K562 (cell line): ENCODE data around the gene BOLA3. TPM values are rescaled to one million over a fixed set of nuclear protein-coding genes. Genes with fewer than 3 reads are reported as not detected.

Source experiments
- DIDO1 ChIP-seq: fragments of 450-650 bp; IDR thresholded peaks from 2 replicates; pipeline ENCODE4 v1.6.1; 2016; ENCODE audit warnings: low read depth, missing biosample characterization, missing genetic modification characterization
- EGR1 ChIP-seq: fragments of 450-650 bp; conservative IDR thresholded peaks from 2 replicates; pipeline ENCODE4 v1.6.1; 2017; ENCODE audit warnings: mild to moderate bottlenecking
- GATA2 ChIP-seq: sonication (generic); formaldehyde crosslinking; IDR thresholded peaks from 2 replicates; pipeline ENCODE4 v1.4.0; 2020; ENCODE audit warnings: mild to moderate bottlenecking, missing genetic modification reagents
- IFI16 ChIP-seq: fragments of 250-450 bp; sonication (Bioruptor Pico); IDR thresholded peaks from 2 replicates; pipeline ENCODE4 v2.1.2; 2022; ENCODE audit warnings: mild to moderate bottlenecking, inconsistent platforms
- SIN3A ChIP-seq, 2 experiments: fragments of 150-350 bp in 1 of 2; IDR thresholded peaks; 2 replicates each; pipeline ENCODE4 v1.6.1; 2011 to 2016; ENCODE audit warnings: borderline replicate concordance in 2 of 2, low read depth in 2 of 2, low read length in 2 of 2, mild to moderate bottlenecking in 2 of 2, moderate library complexity in 2 of 2; ENCODE audit not compliant: control insufficient read depth in 1 of 2
- SIX5 ChIP-seq, 2 experiments: IDR thresholded peaks; 2 replicates each; pipeline ENCODE4 v1.6.1; 2011; ENCODE audit warnings: low read length in 2 of 2, borderline replicate concordance in 1 of 2, low read depth in 1 of 2, mild to moderate bottlenecking in 1 of 2, moderate library complexity in 1 of 2; ENCODE audit not compliant: insufficient read depth in 1 of 2
- SMARCA4 ChIP-seq: fragments of 450-650 bp; IDR thresholded peaks from 2 replicates; pipeline ENCODE4 v1.6.1; 2016
- SMARCE1 ChIP-seq: fragments of 450-650 bp; IDR thresholded peaks from 2 replicates; pipeline ENCODE4 v1.7.1; 2016; ENCODE audit warnings: mild to moderate bottlenecking
- TEAD4 ChIP-seq, 2 experiments: sonication (generic) in 1 of 2; formaldehyde crosslinking in 1 of 2; IDR thresholded peaks; 2 replicates each; pipeline versions ENCODE4 v1.6.1 to v1.8.0; 2012 to 2022; ENCODE audit warnings: borderline replicate concordance in 1 of 2, inconsistent platforms in 1 of 2, low read length in 1 of 2, mild to moderate bottlenecking in 1 of 2, missing genetic modification reagents in 1 of 2
- XRCC5 ChIP-seq: fragments of 200-400 bp; formaldehyde crosslinking; IDR thresholded peaks from 2 replicates; pipeline ENCODE4 v1.6.1; 2017; ENCODE audit warnings: low read depth, mild to moderate bottlenecking, low read length
- ZBTB1 ChIP-seq: sonication (generic); formaldehyde crosslinking; IDR thresholded peaks from 2 replicates; pipeline ENCODE4 v1.8.1; 2023; ENCODE audit warnings: missing genetic modification reagents, low read depth, mild to moderate bottlenecking, borderline replicate concordance
- polyA plus RNA-seq, 8 experiments: library from polyadenylated mRNA; depleted of rRNA in 4 of 8; stranded (reverse) in 5 of 8; unstranded in 3 of 8; fragments of >200 nt; fragmentation: Nextera tagmentation in 2 of 8; fragmentation: Illumina TruSeq in 1 of 8; extraction: Ambion mirVana in 2 of 8; extraction: Trizol in 1 of 8; gene quantifications; 2 replicates each; pipeline versions ENCODE4 v1.2.1 to v1.2.3, GENCODE V29; 2011 to 2014; ENCODE audit warnings: inconsistent platforms in 1 of 8, missing spikeins in 1 of 8
- total RNA-seq, 7 experiments: library from RNA; depleted of rRNA in 6 of 7; stranded (reverse); fragments of >200 nt in 6 of 7; fragmentation: Illumina TruSeq in 2 of 7; extraction: Trizol in 2 of 7; gene quantifications; 2 replicates each; pipeline versions ENCODE4 v1.2.1 to v1.2.3, GENCODE V29; 2011 to 2021; ENCODE audit warnings: low replicate concordance in 1 of 7
- TF ChIP-seq, protein P1 (sequence below): fragments of 450-650 bp; IDR thresholded peaks from 2 replicates; pipeline ENCODE4 v1.6.1; 2016; ENCODE audit warnings: borderline replicate concordance

Gene BOLA3
- total and polyA plus RNA-seq, 9 of the 15 experiments (the other 6 are each of a cell fraction or from before 2014, with no cell fraction given) = 149 to 619 (median 255) TPM

- TF ChIP-seq IFI16 (CRISPR knock-in tag) = no peak
- TF ChIP-seq SIX5 (IDR thresholded peaks at IDR 0.05; ENCODE audit: borderline replicate concordance in 1 of 2, insufficient read depth in 1 of 2, low read depth in 1 of 2, low read length in 2 of 2) = no peak
- TF ChIP-seq SMARCA4 = 0 out of 2 replicates have a peak, but pooled peaks have one; percentile 27
- TF ChIP-seq EGR1 = peak; percentile 64
- peak; percentile 43; the same call in 1 of the 2 replicates for TF ChIP-seq ZBTB1 (CRISPR knock-in tag)
- TF ChIP-seq DIDO1 (tag) = no peak
- peak; percentile 0; the same call in 1 of the 2 replicates for TF ChIP-seq TEAD4 (IDR thresholded peaks at IDR 0.05; ENCODE audit: low read length)
- TF ChIP-seq TEAD4 (CRISPR knock-in tag; IDR thresholded peaks at IDR 0.05; ENCODE audit: borderline replicate concordance) = no peak
- TF ChIP-seq SIN3A (IDR thresholded peaks at IDR 0.05; ENCODE audit: borderline replicate concordance in 2 of 2, control insufficient read depth in 1 of 2, low read depth in 2 of 2, low read length in 2 of 2) = 0 out of 4 replicates have a peak, but pooled peaks of 1 of the 2 experiments have one; percentile 7
- peak; percentile 44; the same call in 1 of the 2 replicates for TF ChIP-seq SMARCE1
- peak; percentile 9; the same call in 1 of the 2 replicates for TF ChIP-seq GATA2
- TF ChIP-seq, protein P1, sequence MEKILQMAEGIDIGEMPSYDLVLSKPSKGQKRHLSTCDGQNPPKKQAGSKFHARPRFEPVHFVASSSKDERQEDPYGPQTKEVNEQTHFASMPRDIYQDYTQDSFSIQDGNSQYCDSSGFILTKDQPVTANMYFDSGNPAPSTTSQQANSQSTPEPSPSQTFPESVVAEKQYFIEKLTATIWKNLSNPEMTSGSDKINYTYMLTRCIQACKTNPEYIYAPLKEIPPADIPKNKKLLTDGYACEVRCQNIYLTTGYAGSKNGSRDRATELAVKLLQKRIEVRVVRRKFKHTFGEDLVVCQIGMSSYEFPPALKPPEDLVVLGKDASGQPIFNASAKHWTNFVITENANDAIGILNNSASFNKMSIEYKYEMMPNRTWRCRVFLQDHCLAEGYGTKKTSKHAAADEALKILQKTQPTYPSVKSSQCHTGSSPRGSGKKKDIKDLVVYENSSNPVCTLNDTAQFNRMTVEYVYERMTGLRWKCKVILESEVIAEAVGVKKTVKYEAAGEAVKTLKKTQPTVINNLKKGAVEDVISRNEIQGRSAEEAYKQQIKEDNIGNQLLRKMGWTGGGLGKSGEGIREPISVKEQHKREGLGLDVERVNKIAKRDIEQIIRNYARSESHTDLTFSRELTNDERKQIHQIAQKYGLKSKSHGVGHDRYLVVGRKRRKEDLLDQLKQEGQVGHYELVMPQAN = peak; percentile 68; the same call in 1 of the 2 replicates
- TF ChIP-seq XRCC5 = 0 out of 2 replicates have a peak, but pooled peaks have one; percentile 9
Measured at GRCh38 chr2:74146929-74147726, 584 bp downstream of the BOLA3 start (continued).
